BE2C (cell line): ENCODE measurements around the gene AASDH.

ENCODE experiments used
- DNase-seq: peaks from one replicate; pipeline ENCODE4 v3.0.0-alpha.2; 2020
- H3K27me3 ChIP-seq: fragments of 250-450 bp; sonication (Bioruptor Pico); 2 replicates; pipeline ENCODE4 v1.5.1; 2020; ENCODE audit warnings: mild to moderate bottlenecking
- H3K36me3 ChIP-seq: fragments of 250-450 bp; sonication (Bioruptor Pico); 2 replicates; pipeline ENCODE4 v1.5.1; 2020; ENCODE audit warnings: mild to moderate bottlenecking
- H3K4me1 ChIP-seq: fragments of 250-450 bp; sonication (Bioruptor Pico); 2 replicates; pipeline ENCODE4 v1.5.1; 2020
- H3K4me3 ChIP-seq: 2 replicates; pipeline ENCODE4 v1.5.1; 2011; ENCODE audit warnings: low read depth, low read length
- H3K9me3 ChIP-seq: fragments of 250-450 bp; sonication (Bioruptor Pico); 2 replicates; pipeline ENCODE4 v1.5.1; 2020
- CTCF ChIP-seq: IDR thresholded peaks from 2 replicates; pipeline ENCODE4 v1.5.1; 2012; ENCODE audit warnings: mild to moderate bottlenecking, low read depth, low read length

AASDH gene

GRCh38 chr4:56296526-56296925 lies 90.8 kb downstream of the AASDH start:
- no peak overlapping the region for H3K4me3 ChIP-seq
- no peak for TF ChIP-seq CTCF
- no peaks in the 10 kb centered on the region for H3K27me3 ChIP-seq
- peaks cover 9% of the 10 kb centered on the region; the same call in 1 of the 2 replicates for H3K4me1 ChIP-seq
- no peaks in the 10 kb centered on the region for H3K36me3 ChIP-seq
- no peaks in the 10 kb centered on the region for H3K9me3 ChIP-seq
- no peak for DNase-seq

GRCh38 chr4:56293121-56293520 lies 94.2 kb downstream of the AASDH start:
- H3K9me3 ChIP-seq: no peaks in the 10 kb centered on the region
- H3K27me3 ChIP-seq: no peaks in the 10 kb centered on the region
- TF ChIP-seq CTCF: no peak
- H3K4me1 ChIP-seq: no peaks in the 10 kb centered on the region
- no peak for DNase-seq
- H3K4me3 ChIP-seq: no peak overlapping the region
- H3K36me3 ChIP-seq: no peaks in the 10 kb centered on the region; the same call in 1 of the 2 replicates

- no peak for TF ChIP-seq CTCF
- peaks cover 3% of the 10 kb centered on the region; the same call in 1 of the 2 replicates for H3K36me3 ChIP-seq
- DNase-seq: no peak
- no peaks in the 10 kb centered on the region for H3K27me3 ChIP-seq
- no peak overlapping the region for H3K4me3 ChIP-seq
- H3K4me1 ChIP-seq: no peaks in the 10 kb centered on the region
- no peaks in the 10 kb centered on the region for H3K9me3 ChIP-seq
Measured at GRCh38 chr4:56289934-56290333, 97.4 kb downstream of the AASDH start.

- TF ChIP-seq CTCF: no peak
- Histone ChIP-seq H3K9me3 (no peaks in the 10 kb centered on the region), H3K4me1 (no peaks in the 10 kb centered on the region), H3K4me3 (no peak overlapping the region), H3K36me3 (peaks cover 6% of the 10 kb centered on the region; the same call in 1 of the 2 replicates), H3K27me3 (no peaks in the 10 kb centered on the region)
- DNase-seq: no peak
Measured at GRCh38 chr4:56288663-56289062, 98.6 kb downstream of the AASDH start.
